GM18517 (cell line): ENCODE measurements around the gene MID1IP1.

ENCODE experiments used
- ATAC-seq: cut with Tn5 transposase; IDR thresholded peaks from one replicate; pipeline ENCODE4 v1.9.1; 2021; ENCODE audit warnings: mild to moderate bottlenecking, moderate library complexity; ENCODE audit not compliant: unreplicated experiment

The MID1IP1 gene

DNA sequence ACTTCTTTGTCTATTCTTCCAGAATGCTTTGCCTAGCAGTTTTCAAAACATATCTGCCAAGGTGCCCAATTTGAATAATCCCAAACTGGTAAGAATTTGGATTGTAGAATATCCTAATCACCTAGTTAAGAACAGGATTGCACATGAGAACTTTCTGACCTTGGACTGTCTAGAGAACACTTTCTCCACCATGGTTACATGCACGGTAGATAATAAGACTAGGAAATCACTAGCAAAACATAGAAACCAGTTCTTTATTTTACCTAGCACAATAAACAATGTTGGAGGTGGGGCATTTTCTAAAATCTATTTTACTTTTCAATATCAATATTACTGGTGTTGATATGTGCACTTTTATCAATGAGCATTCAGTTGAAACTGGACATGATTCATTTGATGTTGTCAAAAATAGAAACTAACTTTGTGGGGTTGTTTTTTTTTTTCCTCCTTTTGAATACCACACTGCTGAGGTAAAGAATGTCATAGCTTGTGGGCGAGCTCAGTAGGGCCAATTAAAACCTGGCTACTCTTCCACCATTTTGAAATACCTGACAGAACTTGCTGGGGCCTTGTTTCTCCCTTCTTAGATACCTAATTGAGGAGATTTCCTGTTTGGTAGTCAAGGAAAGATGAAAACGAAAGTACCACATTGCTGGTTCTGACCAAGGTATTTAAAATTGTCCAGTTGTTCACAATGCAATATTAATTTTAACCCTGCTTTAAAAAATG is 10.4 kb downstream of the MID1IP1 start:
- ATAC-seq = no peak

DNA sequence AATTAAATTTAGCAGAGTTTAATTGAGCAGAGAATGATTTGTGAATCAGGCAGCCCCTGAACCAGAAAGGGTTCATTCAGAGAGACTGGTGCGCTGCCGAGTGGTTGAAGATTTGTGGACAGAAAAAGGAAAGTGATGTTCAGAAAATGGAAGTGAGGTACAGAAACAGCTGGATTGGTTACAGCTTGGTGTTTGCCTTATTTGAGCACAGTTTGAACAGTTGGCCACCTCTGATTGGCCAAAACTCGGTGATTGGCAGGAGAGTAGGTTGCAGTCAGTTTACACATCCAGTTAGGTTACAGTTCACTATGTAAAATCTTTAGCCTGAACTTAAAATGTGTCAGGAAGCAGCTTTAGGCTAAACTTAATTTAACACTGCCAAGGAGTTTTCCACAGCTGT is 14.9 kb downstream of the MID1IP1 start:
- no peak for ATAC-seq

DNA sequence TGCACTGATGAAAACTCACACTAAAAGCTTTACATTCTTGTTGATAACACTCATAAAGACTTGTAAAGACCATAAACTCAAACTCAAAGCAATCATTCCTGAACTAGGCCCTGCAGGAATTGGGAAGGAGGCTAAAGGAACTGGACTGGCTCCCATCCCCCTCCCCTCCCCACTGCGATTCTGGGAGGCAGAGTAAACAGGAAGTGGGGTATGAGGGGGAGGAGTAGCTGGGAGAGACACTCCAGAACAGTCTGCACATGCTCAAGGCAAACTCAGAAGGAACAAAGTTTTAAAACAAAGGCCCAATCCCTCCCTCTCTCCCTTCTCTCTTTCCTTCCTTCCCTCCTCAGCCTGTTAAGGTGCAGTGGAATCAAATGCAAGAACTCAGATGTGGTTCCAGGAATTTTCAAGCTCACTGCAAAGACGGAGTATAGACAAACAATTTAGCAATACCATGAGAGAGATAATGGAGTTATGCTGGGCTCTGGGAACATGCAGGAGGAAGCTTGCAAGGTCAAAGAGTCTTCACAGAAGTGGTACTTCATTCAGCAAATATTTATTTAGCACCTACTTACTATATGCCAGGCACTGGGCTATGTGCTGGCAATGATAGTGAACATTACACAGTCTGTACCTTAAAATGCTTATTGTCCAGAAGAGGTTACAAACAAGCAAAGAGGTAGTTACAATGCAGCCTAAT is 15.9 kb downstream of the MID1IP1 start:
- ATAC-seq = no peak

DNA sequence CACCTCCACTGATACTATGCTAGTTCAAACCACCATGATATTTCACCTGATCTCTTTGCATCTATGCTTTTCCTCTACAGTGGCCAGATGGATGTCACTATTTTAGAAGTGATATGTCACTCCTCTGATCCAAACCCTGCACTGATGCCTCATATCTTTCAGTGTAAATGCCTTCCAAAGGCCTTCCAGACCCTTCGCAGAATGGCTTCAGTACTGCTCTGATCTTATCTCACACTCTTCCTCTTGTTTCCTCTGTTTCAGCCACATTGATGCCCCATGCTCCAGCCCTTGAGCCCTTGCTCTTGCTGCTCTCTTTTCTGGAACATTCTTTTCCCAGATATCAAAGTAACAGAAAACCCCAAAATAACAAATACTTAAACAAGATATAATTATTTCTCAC is 17.9 kb downstream of the MID1IP1 start:
- no peak for ATAC-seq

DNA sequence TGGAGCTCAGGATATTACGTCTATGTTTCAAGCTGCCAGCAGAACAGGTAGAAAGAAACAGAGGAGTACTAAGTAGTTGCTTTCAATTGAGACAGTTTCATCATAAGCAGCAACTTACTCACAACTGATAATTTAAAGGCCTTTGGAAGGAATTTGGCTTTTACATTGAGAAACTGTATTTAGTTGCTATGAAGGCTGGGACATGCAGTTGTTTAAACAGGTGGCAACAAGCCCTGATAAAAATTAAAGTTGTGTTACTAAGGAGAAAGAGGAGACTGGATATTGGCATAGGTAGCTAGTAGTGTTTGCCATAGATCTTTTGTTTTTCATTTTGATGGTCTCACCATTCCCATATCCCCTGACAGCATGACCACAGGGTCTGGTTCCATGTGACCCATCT is 18.4 kb downstream of the MID1IP1 start:
- no peak for ATAC-seq

DNA sequence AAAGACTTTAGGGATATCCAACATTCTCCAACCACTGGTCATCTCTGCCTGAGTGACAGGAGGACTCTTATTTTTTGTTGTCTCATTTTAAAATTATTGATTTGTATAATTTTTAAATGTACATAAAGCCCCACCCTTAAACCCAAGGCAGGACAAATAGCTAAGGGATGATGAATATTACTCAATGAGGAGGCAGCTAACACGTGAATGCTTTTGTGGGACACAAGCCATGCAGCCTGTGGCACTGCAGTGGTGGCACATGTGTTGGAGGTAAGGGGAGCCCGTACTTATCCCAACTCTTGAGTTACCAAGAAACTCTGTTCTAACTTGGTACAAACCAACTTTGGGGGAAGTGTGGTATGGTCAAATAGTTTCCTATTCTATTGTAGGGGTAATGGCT is 19.5 kb downstream of the MID1IP1 start:
- no peak for ATAC-seq

DNA sequence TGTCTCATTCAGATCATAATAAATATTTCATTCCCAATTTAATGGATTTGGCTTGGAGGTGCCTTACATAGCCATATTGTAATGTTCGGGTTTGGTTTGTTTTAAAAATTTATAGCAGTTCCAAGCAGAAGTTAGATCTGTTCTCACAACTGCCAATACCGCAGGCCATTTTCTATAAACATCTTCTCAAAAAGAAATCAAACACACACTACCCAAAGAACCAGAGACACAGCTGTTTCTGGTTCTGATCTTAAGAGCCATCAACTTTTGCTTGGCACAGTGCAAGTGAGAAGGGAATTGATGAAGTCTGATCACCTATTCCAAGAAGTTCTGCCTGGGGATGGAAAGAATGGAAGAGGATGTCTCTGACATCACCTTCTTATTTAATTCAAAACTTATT is 22.9 kb downstream of the MID1IP1 start:
- no peak for ATAC-seq

DNA sequence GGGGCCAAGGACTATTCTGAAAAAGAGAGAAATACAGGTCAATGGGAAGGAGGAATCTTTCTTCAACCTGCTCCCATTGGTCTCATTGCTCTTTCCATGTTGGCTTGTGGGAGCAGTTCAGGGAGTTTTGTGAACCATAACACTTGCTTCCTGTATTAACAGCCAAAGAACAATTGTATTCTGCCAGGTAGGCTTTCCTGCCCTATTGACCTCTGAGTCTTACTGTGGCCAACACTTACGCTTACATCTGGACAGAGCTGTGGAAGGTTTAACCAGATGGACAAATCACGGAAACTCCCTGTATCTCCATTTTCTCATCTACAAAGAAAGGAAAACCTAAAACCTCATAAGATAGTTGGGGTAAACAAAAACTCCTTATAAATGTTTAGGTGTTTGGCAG is 30.7 kb downstream of the MID1IP1 start:
- ATAC-seq = no peak

DNA sequence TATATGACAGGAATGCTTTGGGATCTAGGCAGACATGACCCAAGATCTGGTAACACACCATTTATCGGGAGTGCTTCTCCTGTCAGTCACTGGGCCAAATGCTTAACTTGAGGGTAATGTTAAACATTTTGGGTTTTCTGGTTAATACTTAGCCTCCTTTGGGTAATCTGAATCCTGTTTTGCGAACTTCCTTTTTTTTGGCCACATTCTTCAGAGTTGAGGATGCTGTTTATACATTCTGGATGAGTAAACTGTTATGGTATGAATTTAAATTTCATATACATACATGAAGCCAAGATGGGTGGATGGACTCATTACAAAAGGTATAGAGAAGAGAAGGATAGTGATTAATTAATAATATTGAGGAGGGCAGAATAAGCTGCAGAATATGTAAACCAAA is 36.1 kb downstream of the MID1IP1 start:
- no peak for ATAC-seq

DNA sequence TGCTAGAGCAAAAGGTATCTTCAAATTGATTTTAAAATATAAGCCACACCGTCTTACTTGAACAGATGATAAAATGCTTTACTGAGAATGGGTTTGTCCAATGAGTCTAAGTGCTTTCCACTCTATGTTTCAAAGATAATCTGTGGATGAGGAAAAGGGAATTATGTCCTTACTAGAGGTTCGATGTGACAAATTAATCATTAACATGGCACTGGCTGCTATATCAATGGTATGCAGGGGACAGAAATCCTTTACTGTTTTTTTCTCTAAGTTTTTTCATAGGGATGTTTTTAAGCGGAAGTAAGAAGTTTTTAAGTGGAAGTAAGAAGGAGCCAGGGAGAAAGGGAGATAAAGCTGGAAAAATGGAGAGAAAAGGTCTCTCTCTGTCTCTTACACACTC is 38.0 kb downstream of the MID1IP1 start:
- ATAC-seq = no peak

DNA sequence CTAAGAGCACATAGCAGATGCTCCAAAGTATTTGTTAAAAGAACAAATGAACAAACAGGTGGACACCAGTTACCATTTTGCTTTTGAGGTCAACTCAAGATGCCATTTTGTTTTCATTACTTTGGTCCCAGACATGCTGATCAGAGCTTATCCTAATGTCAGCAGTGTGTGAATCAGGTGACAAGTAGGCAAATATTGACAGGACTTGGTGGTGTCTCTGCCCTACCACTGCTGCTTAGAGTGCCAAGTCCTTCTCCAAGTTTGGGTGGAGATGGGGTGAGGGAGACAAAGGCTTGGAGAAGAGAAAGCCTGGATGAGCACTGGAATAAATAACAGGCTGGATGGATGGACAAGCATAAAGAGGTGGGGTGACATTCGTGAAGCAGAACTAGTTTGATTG is 38.7 kb downstream of the MID1IP1 start:
- no peak for ATAC-seq

DNA sequence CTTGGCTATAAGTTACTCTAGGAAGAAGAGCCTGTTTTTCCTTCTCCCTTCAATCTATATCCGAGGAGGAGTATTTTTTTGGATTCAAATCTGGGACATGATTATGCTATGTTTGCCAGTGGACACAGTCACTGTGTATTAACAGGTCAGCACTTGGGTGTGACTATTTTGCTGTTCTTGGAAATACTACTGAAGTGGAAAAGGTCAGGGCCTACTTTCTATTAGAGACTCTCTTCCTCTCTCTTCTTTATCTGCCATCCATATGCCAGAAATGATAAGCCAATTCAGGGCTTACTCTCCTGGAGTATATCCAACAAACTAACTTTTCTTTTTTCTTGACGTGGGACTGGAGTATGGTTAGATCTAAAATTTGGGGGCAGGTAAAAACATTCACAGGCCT is 40.5 kb downstream of the MID1IP1 start:
- no peak for ATAC-seq

DNA sequence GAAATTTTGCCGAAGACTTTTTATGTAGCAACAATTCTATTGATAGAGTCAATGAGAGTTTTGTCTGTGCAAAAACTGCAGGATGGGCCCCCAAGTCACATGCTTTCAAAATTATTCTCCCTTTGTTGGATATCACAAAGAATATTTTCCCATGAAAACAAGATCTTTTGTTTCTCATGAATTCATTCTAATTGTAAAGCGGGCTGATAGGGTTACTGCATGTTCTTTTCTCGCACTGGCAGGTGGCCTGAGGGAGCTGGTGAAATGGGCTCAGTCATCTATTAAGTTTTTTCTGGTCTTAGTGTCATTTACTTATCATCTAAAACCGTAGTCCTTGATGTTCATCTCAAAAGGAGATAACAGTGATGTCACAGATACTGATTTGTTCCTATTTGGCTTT is 44.2 kb downstream of the MID1IP1 start:
- no peak for ATAC-seq

DNA sequence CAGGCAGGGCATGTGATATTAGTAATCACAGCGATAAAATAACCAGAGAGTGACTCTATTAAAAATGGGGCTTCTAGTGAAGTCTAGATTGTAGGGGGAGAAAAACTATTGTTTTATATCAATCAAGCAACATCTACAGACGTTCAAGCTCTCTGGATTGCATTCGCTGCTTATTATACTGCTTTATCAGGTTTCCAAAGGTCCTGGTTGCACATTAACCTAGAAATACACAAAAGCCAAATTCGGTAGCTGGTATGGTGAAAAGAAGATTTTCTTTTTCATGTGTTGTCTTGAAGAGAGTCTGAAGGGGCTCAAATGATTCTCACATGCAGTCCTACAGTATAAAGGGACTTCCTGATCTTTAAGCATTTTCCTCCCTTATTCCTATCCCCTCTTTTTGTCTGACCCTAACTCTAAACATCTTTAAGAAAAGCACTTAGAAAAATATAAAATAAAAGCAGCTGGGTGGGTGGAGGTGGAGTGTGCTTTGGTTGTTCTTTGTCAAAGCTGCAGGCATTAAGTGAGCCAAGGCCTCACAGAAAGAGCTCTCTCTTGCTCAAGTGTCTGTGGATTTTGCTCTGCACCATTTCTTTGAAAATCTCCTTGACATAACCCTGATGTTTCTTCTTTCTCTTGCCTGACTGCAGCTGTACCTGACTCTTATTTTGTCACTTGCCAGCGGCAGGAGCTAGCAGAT is 46.1 kb downstream of the MID1IP1 start:
- ATAC-seq = no peak

DNA sequence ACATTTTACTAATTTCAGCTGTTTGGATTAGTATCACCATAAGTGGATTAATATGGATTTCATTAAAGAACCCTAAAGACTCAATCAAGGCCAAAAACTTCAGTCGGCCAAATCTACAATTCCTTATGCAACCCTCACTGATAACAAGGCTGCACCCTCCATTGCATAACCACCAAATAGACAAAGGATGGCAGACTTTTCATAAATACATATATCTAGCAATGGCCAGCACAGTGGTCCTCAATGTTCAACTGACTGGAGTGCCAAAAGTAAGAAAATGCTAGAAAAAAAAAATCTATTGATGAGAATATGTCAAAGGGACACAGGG is 46.6 kb downstream of the MID1IP1 start:
- ATAC-seq = no peak

DNA sequence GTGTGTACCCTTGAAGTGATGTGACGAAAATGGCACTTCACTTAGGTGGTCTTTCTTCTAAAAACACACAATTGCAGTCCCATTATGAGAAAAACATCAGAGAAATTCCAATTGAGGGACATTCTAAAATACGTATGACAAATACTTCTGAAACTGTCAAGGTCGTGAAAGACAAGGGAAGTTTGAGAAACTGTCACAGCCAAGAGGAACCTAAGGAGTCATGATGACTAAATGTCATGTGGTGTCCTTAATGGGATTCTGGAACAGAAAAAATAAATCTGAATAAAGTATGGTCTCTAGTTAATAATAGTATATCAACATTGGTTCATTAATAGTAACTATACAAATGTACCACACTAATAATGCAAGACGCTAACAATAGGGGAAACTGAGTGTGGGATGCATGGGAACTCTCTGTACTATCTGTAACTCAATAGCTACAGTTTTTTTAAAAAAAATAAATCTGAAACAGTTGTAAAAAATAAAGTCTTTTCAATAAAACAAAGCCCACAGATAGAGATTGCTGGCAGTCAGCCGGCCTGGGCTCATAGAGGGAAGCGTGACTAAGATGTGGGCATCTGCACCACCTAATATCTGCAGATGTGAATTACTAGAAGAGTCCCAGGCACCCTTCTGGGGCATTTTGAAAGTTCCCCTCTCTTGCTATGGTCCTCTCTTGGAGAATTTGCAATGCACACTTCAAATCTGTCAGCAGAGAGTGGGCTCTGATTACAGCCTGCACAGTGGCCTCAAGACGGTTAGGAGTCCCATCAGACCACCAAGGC is 47.6 kb downstream of the MID1IP1 start:
- no peak for ATAC-seq

DNA sequence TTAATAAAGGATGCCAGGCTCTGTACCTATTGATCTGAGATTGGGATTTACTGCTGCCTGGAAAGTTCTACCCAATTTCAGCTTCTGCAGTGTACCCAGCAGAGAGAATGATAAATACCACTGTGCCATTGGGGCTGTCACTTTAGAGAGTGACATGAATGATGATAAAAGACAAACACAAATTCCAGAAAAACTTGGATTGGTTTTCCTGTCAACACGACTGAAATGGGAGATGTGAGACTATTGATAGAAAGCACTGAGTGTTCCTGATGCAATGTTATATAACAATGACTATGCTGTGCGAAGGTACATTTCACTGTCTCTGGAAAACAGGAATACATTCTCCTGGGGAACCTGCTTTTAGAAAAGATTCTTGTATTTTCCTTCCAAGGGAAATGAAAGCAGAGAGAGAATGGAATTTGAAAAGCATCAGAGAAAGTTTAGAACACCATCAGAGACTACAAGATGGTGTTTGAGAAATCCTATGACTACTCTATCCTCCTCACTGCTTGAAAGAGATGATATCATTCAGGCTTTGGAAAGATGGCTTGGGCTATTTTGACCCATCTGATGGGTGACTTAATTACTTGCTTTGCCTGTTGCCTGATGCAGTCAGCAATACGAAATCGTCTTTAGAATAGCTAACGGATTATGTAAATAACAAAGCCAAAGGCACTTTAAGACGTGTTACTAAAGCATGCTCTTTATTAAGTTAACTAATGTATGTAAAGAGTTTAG is 49.7 kb downstream of the MID1IP1 start:
- no peak for ATAC-seq

DNA sequence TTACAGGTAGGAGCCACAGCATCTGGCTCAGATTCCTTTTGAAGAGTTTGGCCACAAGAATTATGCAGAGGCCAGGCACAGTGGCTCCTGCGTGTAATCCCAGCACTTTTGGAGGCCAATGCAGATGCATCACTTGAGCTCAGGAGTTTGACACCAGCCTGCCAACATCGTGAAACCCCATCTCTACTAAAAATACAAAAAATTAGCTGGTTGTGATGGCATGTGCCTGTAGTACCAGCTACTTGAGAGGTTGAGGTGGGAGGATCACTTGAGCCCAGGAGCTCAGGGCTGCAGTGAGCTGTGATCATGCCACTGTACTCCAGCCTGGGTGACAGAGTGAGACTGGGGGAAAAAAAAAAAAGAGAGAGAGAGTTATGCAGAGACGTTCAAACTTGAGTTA is 53.0 kb downstream of the MID1IP1 start:
- ATAC-seq = no peak
